GM20000 (cell line): ENCODE measurements around the gene NCKAP5.

Experiments used
- DNase-seq: peaks from one replicate; pipeline ENCODE4 v3.0.0; 2012; ENCODE audit warnings: low spot score
- TF ChIP-seq, protein P1 (sequence below): IDR thresholded peaks from 2 replicates; pipeline ENCODE4 v1.5.1; 2012; ENCODE audit warnings: mild to moderate bottlenecking, control low read depth; ENCODE audit errors: extremely low read depth, missing control alignments

NCKAP5 gene

DNA sequence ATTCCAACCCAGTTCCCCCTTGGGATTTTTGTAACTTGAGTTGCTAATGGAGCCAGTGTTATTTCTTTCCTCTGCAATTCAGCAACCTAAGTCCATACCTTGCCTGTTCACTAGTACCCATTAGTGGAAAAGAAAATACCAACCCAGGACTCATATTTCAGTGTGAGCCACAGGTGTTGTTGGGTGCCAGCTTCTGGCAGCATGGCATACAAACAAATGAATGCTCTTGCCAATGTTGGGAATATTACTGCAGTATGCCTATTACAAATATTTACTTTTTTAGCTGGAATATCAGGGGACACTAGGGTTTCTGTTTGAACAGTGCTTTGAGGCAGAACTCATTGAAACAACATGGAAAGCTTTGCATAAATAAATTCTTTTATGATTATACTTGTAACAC is 130.2 kb downstream of the NCKAP5 start:
- TF ChIP-seq, protein P1, sequence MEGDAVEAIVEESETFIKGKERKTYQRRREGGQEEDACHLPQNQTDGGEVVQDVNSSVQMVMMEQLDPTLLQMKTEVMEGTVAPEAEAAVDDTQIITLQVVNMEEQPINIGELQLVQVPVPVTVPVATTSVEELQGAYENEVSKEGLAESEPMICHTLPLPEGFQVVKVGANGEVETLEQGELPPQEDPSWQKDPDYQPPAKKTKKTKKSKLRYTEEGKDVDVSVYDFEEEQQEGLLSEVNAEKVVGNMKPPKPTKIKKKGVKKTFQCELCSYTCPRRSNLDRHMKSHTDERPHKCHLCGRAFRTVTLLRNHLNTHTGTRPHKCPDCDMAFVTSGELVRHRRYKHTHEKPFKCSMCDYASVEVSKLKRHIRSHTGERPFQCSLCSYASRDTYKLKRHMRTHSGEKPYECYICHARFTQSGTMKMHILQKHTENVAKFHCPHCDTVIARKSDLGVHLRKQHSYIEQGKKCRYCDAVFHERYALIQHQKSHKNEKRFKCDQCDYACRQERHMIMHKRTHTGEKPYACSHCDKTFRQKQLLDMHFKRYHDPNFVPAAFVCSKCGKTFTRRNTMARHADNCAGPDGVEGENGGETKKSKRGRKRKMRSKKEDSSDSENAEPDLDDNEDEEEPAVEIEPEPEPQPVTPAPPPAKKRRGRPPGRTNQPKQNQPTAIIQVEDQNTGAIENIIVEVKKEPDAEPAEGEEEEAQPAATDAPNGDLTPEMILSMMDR: no peak
- DNase-seq: no peak

- DNase-seq: no peak
- TF ChIP-seq, protein P1: no peak
Observed at GRCh38 chr2:133437492-133437891, 130.8 kb downstream of the NCKAP5 start.

- TF ChIP-seq, protein P1: no peak
Observed at GRCh38 chr2:133434959-133435668, 133.1 kb downstream of the NCKAP5 start.

DNA sequence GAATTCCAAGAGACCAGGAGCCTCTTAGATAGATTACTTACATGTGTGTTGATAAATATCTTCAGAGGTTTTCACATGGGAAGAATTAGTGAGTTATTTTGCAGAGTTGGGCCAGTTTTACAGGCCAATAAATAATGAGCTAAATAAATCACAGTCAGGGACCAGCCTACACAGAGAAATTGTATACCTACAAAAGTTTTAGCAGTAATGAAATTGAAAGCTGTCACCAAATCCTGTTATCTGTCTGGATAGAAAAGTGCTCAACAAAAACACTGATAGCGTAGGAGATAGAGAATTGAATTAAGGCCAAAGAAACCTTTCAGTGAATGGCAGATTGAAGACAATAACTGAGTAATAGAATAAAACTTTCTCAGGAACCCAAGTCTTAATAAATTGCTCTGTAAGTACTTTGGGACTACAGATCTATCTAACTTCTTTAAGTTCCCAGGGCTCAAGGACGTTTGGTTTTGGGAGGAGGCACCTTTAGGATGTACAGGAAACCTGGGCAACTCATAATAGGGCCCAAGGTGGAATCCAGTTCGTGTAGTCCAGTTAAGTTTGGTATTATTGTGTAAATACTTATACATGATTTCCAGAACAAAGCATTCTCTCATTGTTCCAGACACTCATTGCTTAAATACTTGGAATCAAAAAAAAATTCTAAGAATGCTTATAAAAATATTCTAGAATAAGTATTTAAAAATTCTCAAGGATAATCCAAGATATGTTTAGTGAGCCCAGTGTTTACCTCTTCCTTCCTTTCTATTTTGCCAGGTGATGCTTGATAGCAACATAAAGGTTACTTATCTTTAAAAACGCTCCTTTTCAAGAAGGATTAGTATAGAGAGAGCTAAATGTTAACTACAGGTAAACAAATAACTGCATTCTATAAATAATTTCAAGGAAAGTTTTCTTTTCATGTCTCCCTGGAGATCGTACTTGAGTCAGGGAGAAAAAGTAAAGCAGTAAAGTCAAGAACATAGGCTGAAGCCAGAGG is 134.5 kb downstream of the NCKAP5 start:
- no peak for DNase-seq
- TF ChIP-seq, protein P1: no peak

More at GRCh38 chr2:133434959-133435668, 133.1 kb downstream of the NCKAP5 start:
- DNase-seq: no peak

DNA sequence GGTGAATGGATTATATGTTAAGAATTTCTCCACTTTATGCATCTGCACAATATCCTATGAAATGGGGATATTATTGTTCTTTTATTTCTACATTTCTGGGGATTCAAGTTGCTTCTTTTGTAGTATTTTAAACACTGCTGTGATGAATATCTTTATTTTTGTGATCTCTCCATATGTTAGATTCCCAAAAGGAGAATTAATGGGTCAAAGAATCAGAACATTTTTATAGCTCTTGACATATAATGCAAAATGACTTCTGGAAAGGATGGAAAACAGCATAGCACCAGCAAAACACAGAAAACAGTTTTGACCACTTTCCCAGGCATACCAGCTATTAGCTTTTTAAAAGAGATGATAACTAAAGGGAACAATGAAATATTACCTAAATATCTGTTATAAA is 135.5 kb downstream of the NCKAP5 start:
- TF ChIP-seq, protein P1: no peak
- no peak for DNase-seq

DNA sequence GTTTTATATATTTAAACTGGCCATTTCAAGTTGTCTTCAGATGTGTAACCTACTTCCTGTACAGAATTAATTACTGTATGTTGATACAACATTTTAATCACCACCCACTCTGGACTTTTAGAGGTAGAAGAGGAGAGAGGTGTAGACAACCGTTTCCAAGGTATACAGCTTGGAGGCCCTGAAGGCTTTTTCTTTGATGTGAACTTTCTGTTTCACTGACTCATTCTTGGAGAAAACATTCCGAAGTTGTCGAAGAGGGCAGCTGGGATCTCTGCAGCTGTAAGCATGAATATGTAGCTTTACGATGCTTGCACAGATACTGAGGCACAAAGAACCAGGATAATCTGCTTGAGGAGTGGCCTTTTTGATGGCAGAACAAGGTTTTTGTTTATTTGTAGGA is 137.0 kb downstream of the NCKAP5 start:
- DNase-seq: no peak
- TF ChIP-seq, protein P1: no peak

- no peak for DNase-seq
- TF ChIP-seq, protein P1: no peak
Observed at GRCh38 chr2:133426791-133427190, 141.5 kb downstream of the NCKAP5 start.
